Lung (tissue), 12 donors: Measurements from ENCODE around the gene DCDC2. TPM values are rescaled to one million over a fixed set of nuclear protein-coding genes. Genes with fewer than 3 reads are reported as not detected.
A peak's percentile ranks its signal among the peaks of the same experiment; 100 is the strongest.

ENCODE experiments used
- ATAC-seq: fragments of 200-7000 bp; cut with Tn5 transposase; one replicate; pipeline ENCODE4 v1.9.1; 2020; ENCODE audit warnings: moderate number of reproducible peaks; ENCODE audit not compliant: insufficient read depth, low FRiP score
- DNase-seq, 3 donors: peaks; one replicate each; pipeline ENCODE4 v3.0.0-alpha.2; 2013 to 2017
- H3K27ac ChIP-seq, 2 donors: one replicate each; pipeline ENCODE4 v1.5.1; 2013; ENCODE audit warnings: mild to moderate bottlenecking in 2 of 2, moderate library complexity in 2 of 2, control low read depth in 1 of 2, inconsistent platforms in 1 of 2, low read depth in 1 of 2, low read length in 1 of 2
- H3K27me3 ChIP-seq, 3 donors: one replicate each; pipeline ENCODE4 v1.5.1; 2013; ENCODE audit warnings: low read length in 2 of 3; ENCODE audit not compliant: control insufficient read depth in 3 of 3, insufficient read depth in 3 of 3
- H3K36me3 ChIP-seq, 4 donors: one replicate each; pipeline ENCODE4 v1.5.1; 2013; ENCODE audit warnings: low read length in 4 of 4, mild to moderate bottlenecking in 1 of 4, moderate library complexity in 1 of 4; ENCODE audit not compliant: control insufficient read depth in 4 of 4, insufficient read depth in 4 of 4
- H3K4me1 ChIP-seq, 5 donors: one replicate each; pipeline ENCODE4 v1.5.1; 2013; ENCODE audit warnings: low read length in 5 of 5, mild to moderate bottlenecking in 2 of 5, moderate library complexity in 1 of 5; ENCODE audit not compliant: control insufficient read depth in 5 of 5, insufficient read depth in 5 of 5
- H3K4me3 ChIP-seq: one replicate; pipeline ENCODE4 v1.5.1; 2013; ENCODE audit warnings: mild to moderate bottlenecking, control low read depth, moderate library complexity
- H3K9ac ChIP-seq, 2 donors: one replicate each; pipeline ENCODE4 v1.5.1; 2013; ENCODE audit warnings: low read length in 2 of 2, control low read depth in 1 of 2; ENCODE audit not compliant: insufficient read depth in 1 of 2
- H3K9me3 ChIP-seq, 4 donors: one replicate each; pipeline ENCODE4 v1.5.1; 2013; ENCODE audit warnings: low read length in 3 of 4, mild to moderate bottlenecking in 1 of 4, moderate library complexity in 1 of 4; ENCODE audit not compliant: control insufficient read depth in 4 of 4, insufficient read depth in 3 of 4
- CTCF ChIP-seq: IDR thresholded peaks from 2 replicates; pipeline ENCODE4 v1.5.1; 2012; ENCODE audit warnings: mild to moderate bottlenecking; ENCODE audit errors: control extremely low read depth, extremely low read depth
- WGBS, 2 donors: extraction: QIAGEN DNeasy Blood & Tissue Kit; methylation state at CpG; one replicate each; pipeline ENCODE4 v1.1.7; 2013; 5-methylcytosine and 5-hydroxymethylcytosine counted together
- polyA plus RNA-seq, 2 donors: library from polyadenylated mRNA; stranded (reverse); fragments of 200-250 nt; gene quantifications; one replicate each; pipeline ENCODE4 v1.2.1, GENCODE V29; 2013
- total RNA-seq, 2 donors: library from RNA; depleted of rRNA in 1 of 2; stranded (reverse); fragments of >200 nt in 1 of 2; gene quantifications; one replicate each; pipeline ENCODE4 v1.2.1, GENCODE V29; 2014 to 2021
- donor health status: control.
- donor health status: control.
- donor health status: Bipolar disorder and iron deficiency.
- donor health status: healthy.
- donor health status: DM: yes; HTN: yes; CAD: no.

DCDC2 gene
- total and polyA plus RNA-seq, 4 donors = 2.3 to 14.2 (median 6.2) TPM

DNA sequence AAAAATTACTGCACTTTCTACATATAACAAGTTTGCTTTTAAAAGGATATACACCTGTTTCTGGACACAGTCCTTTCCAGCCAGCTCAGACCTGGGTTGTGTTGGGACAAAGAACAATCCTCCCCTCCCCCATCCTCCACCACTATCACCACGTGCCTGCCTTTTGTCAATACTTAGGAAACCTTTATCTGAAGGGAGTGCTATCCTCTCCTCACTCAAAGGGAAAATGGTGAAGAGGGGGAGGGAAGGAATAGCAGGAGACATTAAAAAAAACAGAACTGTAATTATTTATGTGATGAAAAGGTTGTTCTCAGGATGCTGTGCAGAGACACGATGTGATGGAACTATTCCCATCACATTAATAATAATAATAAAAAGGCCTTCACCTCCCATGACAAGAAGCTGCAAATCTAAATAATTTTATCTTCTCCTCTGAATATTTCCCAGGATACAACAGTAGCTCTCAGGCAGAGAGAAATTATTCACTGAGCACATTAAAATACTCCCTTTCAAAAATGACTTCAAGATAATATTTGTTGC lies 126.4 kb downstream of the DCDC2 start:
- Histone ChIP-seq H3K4me3 (no peak overlapping the region), H3K36me3 (no peaks in the 10 kb centered on the region), H3K27ac (no peak overlapping the region), H3K4me1 (peaks cover 0 to 15% (median 8%) of the 10 kb centered on the region in 5 donors), H3K27me3 (no peaks in the 10 kb centered on the region), H3K9me3 (no peaks in the 10 kb centered on the region), H3K9ac (no peak overlapping the region)
- DNase-seq = no peak
- 50 to 82% methylated on average over 2 of the region's 2 CpGs for WGBS, 2 donors
- TF ChIP-seq CTCF = no peak
- no peak for ATAC-seq

GRCh38 chr6:24229696-24230405 lies 128.0 kb downstream of the DCDC2 start:
- ATAC-seq = no peak
- H3K9ac ChIP-seq = no peak overlapping the region

GRCh38 chr6:24228681-24229255 lies 129.1 kb downstream of the DCDC2 start:
- Histone ChIP-seq H3K27me3 (peaks cover 0 to 4% (median 3%) of the 10 kb centered on the region in 3 donors), H3K27ac (no peak overlapping the region), H3K4me1 (peaks cover 0 to 15% (median 8%) of the 10 kb centered on the region in 5 donors), H3K36me3 (no peaks in the 10 kb centered on the region), H3K9me3 (no peaks in the 10 kb centered on the region), H3K4me3 (no peak overlapping the region), H3K9ac (no peak overlapping the region)
- WGBS, 2 donors = 42 to 48% methylated on average over 3 of the region's 3 CpGs
- peak; percentile 85 for ATAC-seq
- DNase-seq = peak in 2 of 3 donors; percentile 9 to 15
- TF ChIP-seq CTCF = no peak

More at GRCh38 chr6:24229696-24230405, 128.0 kb downstream of the DCDC2 start:
- no peak overlapping the region for H3K4me3 ChIP-seq
- WGBS, 2 donors = 58 to 61% methylated on average over 3 of the region's 3 CpGs
- no peak overlapping the region for H3K27ac ChIP-seq
- H3K9me3 ChIP-seq = no peaks in the 10 kb centered on the region
- H3K36me3 ChIP-seq = no peaks in the 10 kb centered on the region
- DNase-seq = no peak
- peaks cover 0 to 15% (median 8%) of the 10 kb centered on the region in 5 donors for H3K4me1 ChIP-seq
- H3K27me3 ChIP-seq = peaks cover 0 to 4% (median 3%) of the 10 kb centered on the region in 3 donors
- TF ChIP-seq CTCF = no peak
